Endometrial microvascular endothelial cells (primary cell): ENCODE data around the gene TBC1D2B. TPM values are rescaled to one million over a fixed set of nuclear protein-coding genes. Genes with fewer than 3 reads are reported as not detected.
"Not testable (repeated sequence)": the region's sequence is repeated elsewhere in the genome, so short reads cannot be mapped to it uniquely, and the experiment has no call there.

ENCODE experiments used
- in situ Hi-C: cut with HindIII; loops from 2 replicates; pipeline ENCODE4 v1.10.0; 2017; ENCODE audit warnings: low sequenced_read_pairs, low pct_unique_long_range_greater_than_20kb; ENCODE audit errors: inconsistent ontology term
- total RNA-seq: library from RNA; depleted of rRNA; stranded (reverse); fragments of >200 nt; gene quantifications from one replicate; pipeline ENCODE4 v1.2.3, GENCODE V29; 2015; ENCODE audit errors: inconsistent ontology term

The TBC1D2B gene
- total RNA-seq, 1 donor from 2014 or later: 61.0 TPM

- in situ Hi-C loops: not testable (repeated sequence)
Measured at GRCh38 chr15:77996713-77997171, 80.8 kb downstream of the TBC1D2B start.

GRCh38 chr15:77996226-77996625, 81.3 kb downstream of the TBC1D2B start:
- in situ Hi-C loops: not testable (repeated sequence)

- in situ Hi-C loops: not testable (repeated sequence)
Measured at GRCh38 chr15:77995537-77995918, 82.0 kb downstream of the TBC1D2B start.

- in situ Hi-C loops: not testable (repeated sequence)
Measured at GRCh38 chr15:77994893-77995536, 82.5 kb downstream of the TBC1D2B start.

- in situ Hi-C loops: not testable (repeated sequence)
Measured at GRCh38 chr15:77993970-77994693, 83.4 kb downstream of the TBC1D2B start.

GRCh38 chr15:77993374-77993911, 84.1 kb downstream of the TBC1D2B start:
- in situ Hi-C loops: no loop called here

- in situ Hi-C loops: no loop called here
Measured at GRCh38 chr15:77992356-77993222, 84.9 kb downstream of the TBC1D2B start.

GRCh38 chr15:77991658-77992201, 85.8 kb downstream of the TBC1D2B start:
- in situ Hi-C loops: not testable (repeated sequence)

- in situ Hi-C loops: no loop called here
Measured at GRCh38 chr15:77991029-77991406, 86.5 kb downstream of the TBC1D2B start.

GRCh38 chr15:77989296-77990143, 88.0 kb downstream of the TBC1D2B start:
- in situ Hi-C loops: no loop called here

- in situ Hi-C loops: no loop called here
Measured at GRCh38 chr15:77988347-77989295, 88.9 kb downstream of the TBC1D2B start.

GRCh38 chr15:77987765-77988136, 89.8 kb downstream of the TBC1D2B start:
- in situ Hi-C loops: not testable (repeated sequence)

- in situ Hi-C loops: no loop called here
Measured at GRCh38 chr15:77986891-77987764, 90.4 kb downstream of the TBC1D2B start.

- in situ Hi-C loops: no loop called here
Measured at GRCh38 chr15:77985931-77986480, 91.5 kb downstream of the TBC1D2B start.

- in situ Hi-C loops: no loop called here
Measured at GRCh38 chr15:77985031-77985930, 92.2 kb downstream of the TBC1D2B start.
